Measurements from ENCODE around the gene ARFGAP2.
A peak's percentile ranks its signal among the peaks of the same experiment; 100 is the strongest.

Gene ARFGAP2

GRCh38 chr11:47171061-47171838 is 5.4 kb downstream of the ARFGAP2 start:
- no peak for DNase-seq (ENCODE audit: low read depth, low spot score)

GRCh38 chr11:47166368-47166767 is 10.3 kb downstream of the ARFGAP2 start:
- no peak for DNase-seq (ENCODE audit: low read depth, low spot score)

- no peak for DNase-seq (ENCODE audit: low read depth, low spot score)
Observed at GRCh38 chr11:47165253-47165840, 11.3 kb downstream of the ARFGAP2 start.

- no peak for DNase-seq (ENCODE audit: low read depth, low spot score)
Observed at GRCh38 chr11:47164321-47164720, 12.4 kb downstream of the ARFGAP2 start.

GRCh38 chr11:47163898-47164297 is 12.8 kb downstream of the ARFGAP2 start:
- DNase-seq (ENCODE audit: low read depth, low spot score) = no peak

GRCh38 chr11:47163193-47163592 is 13.5 kb downstream of the ARFGAP2 start:
- no peak for DNase-seq (ENCODE audit: low read depth, low spot score)

GRCh38 chr11:47162426-47162825 is 14.3 kb downstream of the ARFGAP2 start:
- DNase-seq (ENCODE audit: low read depth, low spot score) = no peak

GRCh38 chr11:47161890-47162289 is 14.8 kb downstream of the ARFGAP2 start:
- DNase-seq (ENCODE audit: low read depth, low spot score) = no peak

GRCh38 chr11:47161134-47161854 is 15.4 kb downstream of the ARFGAP2 start:
- DNase-seq (ENCODE audit: low read depth, low spot score) = peak; percentile 85

- DNase-seq (ENCODE audit: low read depth, low spot score) = no peak
Observed at GRCh38 chr11:47160753-47161133, 15.9 kb downstream of the ARFGAP2 start.

- DNase-seq (ENCODE audit: low read depth, low spot score) = no peak
Observed at GRCh38 chr11:47158242-47158641, 18.4 kb downstream of the ARFGAP2 start.

GRCh38 chr11:47157805-47158204 is 18.9 kb downstream of the ARFGAP2 start:
- DNase-seq (ENCODE audit: low read depth, low spot score) = no peak

GRCh38 chr11:47156951-47157350 is 19.7 kb downstream of the ARFGAP2 start:
- DNase-seq (ENCODE audit: low read depth, low spot score) = no peak

- DNase-seq (ENCODE audit: low read depth, low spot score) = peak; percentile 54
Observed at GRCh38 chr11:47156333-47156732, 20.3 kb downstream of the ARFGAP2 start.

- no peak for DNase-seq (ENCODE audit: low read depth, low spot score)
Observed at GRCh38 chr11:47155879-47156278, 20.8 kb downstream of the ARFGAP2 start.

GRCh38 chr11:47154616-47155570 is 21.8 kb downstream of the ARFGAP2 start:
- no peak for DNase-seq (ENCODE audit: low read depth, low spot score)

GRCh38 chr11:47152953-47153950 is 23.4 kb downstream of the ARFGAP2 start:
- peak; percentile 89 for DNase-seq (ENCODE audit: low read depth, low spot score)

GRCh38 chr11:47152126-47152952 is 24.3 kb downstream of the ARFGAP2 start:
- no peak for DNase-seq (ENCODE audit: low read depth, low spot score)

GRCh38 chr11:47149782-47150181 is 26.9 kb downstream of the ARFGAP2 start:
- no peak for DNase-seq (ENCODE audit: low read depth, low spot score)

All from astrocyte of the hippocampus (primary cell).